Astrocyte (in vitro differentiated cells and primary cell): Measurements from ENCODE around the gene CDHR2. TPM values are rescaled to one million over a fixed set of nuclear protein-coding genes. Genes with fewer than 3 reads are reported as not detected.

ENCODE experiments used
- DNase-seq: peaks from one replicate; pipeline ENCODE4 v3.0.0-alpha.2; 2010; ENCODE audit warnings: low read depth
- FAIRE-seq: peaks from 2 replicates; lab custom pipeline; 2011; peaks lifted over from hg19 to GRCh38; lab: Jason Lieb, UNC
- H2AFZ ChIP-seq: 2 replicates; pipeline ENCODE4 v1.6.0; 2012; ENCODE audit warnings: low read depth, low read length, inconsistent platforms
- H3K27ac ChIP-seq: 2 replicates; pipeline ENCODE4 v1.5.1; 2011; ENCODE audit warnings: low read depth, low read length, inconsistent platforms
- H3K27me3 ChIP-seq: 2 replicates; pipeline ENCODE4 v1.6.0; 2011; ENCODE audit warnings: low read length, inconsistent platforms; ENCODE audit not compliant: insufficient read depth
- H3K36me3 ChIP-seq: 2 replicates; pipeline ENCODE4 v1.5.1; 2011; ENCODE audit warnings: low read length, inconsistent platforms; ENCODE audit not compliant: insufficient read depth
- H3K4me1 ChIP-seq: 2 replicates; pipeline ENCODE4 v1.5.1; 2011; ENCODE audit warnings: low read length, inconsistent platforms; ENCODE audit not compliant: insufficient read depth
- H3K4me2 ChIP-seq: 2 replicates; pipeline ENCODE4 v1.6.0; 2012; ENCODE audit warnings: low read length, inconsistent platforms
- H3K4me3 ChIP-seq: 2 replicates; pipeline ENCODE4 v1.5.1; 2011; ENCODE audit warnings: low read depth, mild to moderate bottlenecking, low read length, inconsistent platforms; ENCODE audit not compliant: insufficient read depth
- H3K79me2 ChIP-seq: 2 replicates; pipeline ENCODE4 v1.6.0; 2012; ENCODE audit warnings: mild to moderate bottlenecking, low read length, inconsistent platforms; ENCODE audit not compliant: insufficient read depth
- H3K9ac ChIP-seq: 2 replicates; pipeline ENCODE4 v1.6.0; 2012; ENCODE audit warnings: mild to moderate bottlenecking, low read length, inconsistent platforms
- H3K9me3 ChIP-seq: 2 replicates; pipeline ENCODE4 v1.5.1; 2012; ENCODE audit warnings: low read depth, mild to moderate bottlenecking, low read length, inconsistent platforms; ENCODE audit not compliant: insufficient read depth
- H4K20me1 ChIP-seq: 2 replicates; pipeline ENCODE4 v1.6.0; 2012; ENCODE audit warnings: low read length, inconsistent platforms; ENCODE audit not compliant: insufficient read depth
- H3K27ac Mint-ChIP-seq: one replicate; pipeline ENCODE4 v1.8.0; 2021; ENCODE audit warnings: mild to moderate bottlenecking, mixed read lengths; ENCODE audit not compliant: unreplicated experiment
- H3K27me3 Mint-ChIP-seq: one replicate; pipeline ENCODE4 v1.8.0; 2021; ENCODE audit warnings: low read depth, mixed read lengths; ENCODE audit not compliant: unreplicated experiment
- H3K36me3 Mint-ChIP-seq: one replicate; pipeline ENCODE4 v1.8.0; 2021; ENCODE audit warnings: low read depth, mixed read lengths; ENCODE audit not compliant: unreplicated experiment
- H3K4me1 Mint-ChIP-seq: one replicate; pipeline ENCODE4 v1.8.0; 2021; ENCODE audit warnings: low read depth, mixed read lengths; ENCODE audit not compliant: unreplicated experiment
- H3K4me3 Mint-ChIP-seq: one replicate; pipeline ENCODE4 v1.8.0; 2021; ENCODE audit warnings: mild to moderate bottlenecking, moderate library complexity, mixed read lengths; ENCODE audit not compliant: unreplicated experiment
- H3K9me3 Mint-ChIP-seq: one replicate; pipeline ENCODE4 v1.8.0; 2021; ENCODE audit warnings: mild to moderate bottlenecking, mixed read lengths; ENCODE audit not compliant: unreplicated experiment
- EZH2 ChIP-seq: IDR thresholded peaks from 2 replicates; pipeline ENCODE4 v1.6.1; 2012; ENCODE audit warnings: mild to moderate bottlenecking, low read length, inconsistent platforms; ENCODE audit not compliant: insufficient read depth
- total RNA-seq: library from RNA; stranded (reverse); gene quantifications from 2 replicates; pipeline ENCODE4 v1.2.1, GENCODE V29; 2021
- TF ChIP-seq, protein P1 (sequence below): IDR thresholded peaks from 2 replicates; pipeline ENCODE4 v1.5.1; 2011; ENCODE audit warnings: low read depth, mild to moderate bottlenecking, inconsistent platforms, low read length, moderate library complexity; ENCODE audit not compliant: insufficient read depth

CDHR2 gene
- total RNA-seq, 1 donor from 2014 or later: 0.43 TPM

DNA sequence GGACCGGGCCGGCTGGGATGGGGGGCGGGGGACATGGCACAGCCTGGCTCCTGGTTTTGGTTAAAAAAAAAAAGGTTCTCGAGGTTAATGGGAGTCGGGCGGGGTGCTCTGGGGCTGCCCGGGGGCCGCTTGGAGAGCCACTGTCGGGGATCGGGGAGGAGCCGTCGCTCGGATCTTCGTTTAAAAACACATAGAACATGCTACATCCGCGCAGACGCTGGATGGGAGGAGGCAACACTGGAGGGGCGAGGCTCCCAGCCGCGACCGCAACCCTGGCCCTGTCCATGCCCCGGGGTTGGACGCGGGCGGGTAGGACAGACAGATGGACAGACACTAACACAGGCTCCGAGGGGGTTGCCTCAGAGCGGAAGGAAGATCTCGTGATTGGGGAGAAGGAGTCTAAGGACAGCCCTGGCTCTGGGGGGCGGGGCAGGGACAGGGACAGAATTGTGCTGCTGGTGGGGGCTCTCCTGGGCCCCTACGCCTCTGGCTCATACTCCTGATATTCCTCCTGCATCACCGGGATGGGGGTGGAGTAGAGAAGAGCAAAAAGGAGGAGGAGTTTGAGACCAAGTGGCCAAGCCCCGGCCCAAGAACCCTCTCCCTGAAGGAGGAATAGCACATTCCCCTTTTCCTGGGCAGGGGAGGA is 71.3 kb downstream of the CDHR2 start:
- peak overlapping the region; percentile 50 for H3K4me3 Mint-ChIP-seq
- H3K4me1 Mint-ChIP-seq: peaks cover 33% of the 10 kb centered on the region
- peaks cover 33% of the 10 kb centered on the region for H3K4me1 ChIP-seq
- H2AFZ ChIP-seq: peak overlapping the region; percentile 27
- peak overlapping the region; percentile 29 for H3K4me3 ChIP-seq
- no peaks in the 10 kb centered on the region for H3K36me3 ChIP-seq
- TF ChIP-seq EZH2: peak; percentile 52
- TF ChIP-seq, protein P1, sequence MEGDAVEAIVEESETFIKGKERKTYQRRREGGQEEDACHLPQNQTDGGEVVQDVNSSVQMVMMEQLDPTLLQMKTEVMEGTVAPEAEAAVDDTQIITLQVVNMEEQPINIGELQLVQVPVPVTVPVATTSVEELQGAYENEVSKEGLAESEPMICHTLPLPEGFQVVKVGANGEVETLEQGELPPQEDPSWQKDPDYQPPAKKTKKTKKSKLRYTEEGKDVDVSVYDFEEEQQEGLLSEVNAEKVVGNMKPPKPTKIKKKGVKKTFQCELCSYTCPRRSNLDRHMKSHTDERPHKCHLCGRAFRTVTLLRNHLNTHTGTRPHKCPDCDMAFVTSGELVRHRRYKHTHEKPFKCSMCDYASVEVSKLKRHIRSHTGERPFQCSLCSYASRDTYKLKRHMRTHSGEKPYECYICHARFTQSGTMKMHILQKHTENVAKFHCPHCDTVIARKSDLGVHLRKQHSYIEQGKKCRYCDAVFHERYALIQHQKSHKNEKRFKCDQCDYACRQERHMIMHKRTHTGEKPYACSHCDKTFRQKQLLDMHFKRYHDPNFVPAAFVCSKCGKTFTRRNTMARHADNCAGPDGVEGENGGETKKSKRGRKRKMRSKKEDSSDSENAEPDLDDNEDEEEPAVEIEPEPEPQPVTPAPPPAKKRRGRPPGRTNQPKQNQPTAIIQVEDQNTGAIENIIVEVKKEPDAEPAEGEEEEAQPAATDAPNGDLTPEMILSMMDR: no peak
- peaks cover 35% of the 10 kb centered on the region for H3K27me3 Mint-ChIP-seq
- H3K9ac ChIP-seq: no peak overlapping the region
- H3K79me2 ChIP-seq: no peaks in the 10 kb centered on the region
- H4K20me1 ChIP-seq: no peaks in the 10 kb centered on the region
- peak overlapping the region; percentile 79 for H3K4me2 ChIP-seq
- no peak overlapping the region for H3K27ac Mint-ChIP-seq
- H3K9me3 ChIP-seq: no peaks in the 10 kb centered on the region
- H3K36me3 Mint-ChIP-seq: no peaks in the 10 kb centered on the region
- H3K9me3 Mint-ChIP-seq: peaks cover 4% of the 10 kb centered on the region
- H3K27me3 ChIP-seq: peaks cover 27% of the 10 kb centered on the region
- DNase-seq (no peak), FAIRE-seq (no peak)
- no peak overlapping the region for H3K27ac ChIP-seq

DNA sequence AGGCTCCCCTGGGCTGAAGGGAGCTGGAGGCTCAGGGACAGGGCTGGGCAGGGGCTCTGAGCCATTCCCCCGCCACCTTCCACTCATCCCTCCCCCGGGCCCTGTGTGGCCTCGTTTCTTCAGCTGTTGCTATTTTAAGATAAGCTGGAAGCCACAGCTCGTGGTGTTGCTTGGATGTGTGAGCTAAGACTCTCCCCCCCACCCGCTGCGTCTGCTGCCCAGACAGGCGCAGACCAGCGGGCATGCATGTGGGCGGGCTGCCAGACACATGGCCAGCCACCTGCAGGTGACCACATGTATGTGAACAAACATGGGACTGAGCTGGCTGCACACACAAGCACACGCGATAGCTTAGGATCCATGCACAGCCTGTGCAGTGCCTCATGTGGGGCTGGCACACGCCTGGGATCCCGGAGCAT is 72.5 kb downstream of the CDHR2 start:
- no peaks in the 10 kb centered on the region for H3K36me3 ChIP-seq
- H3K4me3 ChIP-seq: no peak overlapping the region
- TF ChIP-seq EZH2: no peak
- TF ChIP-seq, protein P1: no peak
- peaks cover 27% of the 10 kb centered on the region for H3K4me1 ChIP-seq
- H3K9me3 ChIP-seq: no peaks in the 10 kb centered on the region
- peaks cover 2% of the 10 kb centered on the region for H3K36me3 Mint-ChIP-seq
- peaks cover 30% of the 10 kb centered on the region for H3K27me3 ChIP-seq
- no peak for FAIRE-seq
- H3K4me3 Mint-ChIP-seq: no peak overlapping the region
- no peak overlapping the region for H2AFZ ChIP-seq
- no peak overlapping the region for H3K4me2 ChIP-seq
- peaks cover 4% of the 10 kb centered on the region for H3K9me3 Mint-ChIP-seq
- peaks cover 25% of the 10 kb centered on the region for H3K4me1 Mint-ChIP-seq
- H3K27ac ChIP-seq: no peak overlapping the region
- peaks cover 42% of the 10 kb centered on the region for H3K27me3 Mint-ChIP-seq
- H3K27ac Mint-ChIP-seq: no peak overlapping the region
- H4K20me1 ChIP-seq: no peaks in the 10 kb centered on the region
- peak; percentile 44 for DNase-seq
- H3K79me2 ChIP-seq: no peaks in the 10 kb centered on the region
- H3K9ac ChIP-seq: no peak overlapping the region

DNA sequence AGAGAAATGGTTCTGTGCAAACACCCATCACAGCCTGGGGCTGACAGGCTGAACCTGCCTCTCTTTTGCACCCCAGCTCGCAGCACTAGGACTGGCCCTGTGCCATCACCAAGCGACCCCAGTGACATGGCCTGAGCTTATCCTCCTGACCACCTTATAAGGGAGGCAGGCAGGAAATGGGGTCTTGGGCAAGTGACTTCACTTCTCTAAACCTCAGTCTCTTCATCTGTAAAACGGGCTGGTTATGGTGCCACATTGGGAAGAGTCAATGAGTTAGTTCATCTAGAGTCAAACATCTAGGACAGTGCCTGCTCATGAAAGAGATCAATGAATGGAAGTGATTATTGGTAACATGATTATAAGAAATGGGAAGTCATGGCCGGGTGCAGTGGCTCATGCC is 75.0 kb downstream of the CDHR2 start:
- no peak for TF ChIP-seq EZH2
- TF ChIP-seq, protein P1: no peak
- H3K9me3 Mint-ChIP-seq: peaks cover 4% of the 10 kb centered on the region
- no peak for FAIRE-seq

More for the DNA sequence above, 75.0 kb downstream of the CDHR2 start:
- H3K4me3 Mint-ChIP-seq: no peak overlapping the region
- Histone ChIP-seq H3K4me2 (no peak overlapping the region), H3K27me3 (peaks cover 34% of the 10 kb centered on the region), H3K9ac (no peak overlapping the region), H3K36me3 (no peaks in the 10 kb centered on the region), H3K4me3 (no peak overlapping the region), H4K20me1 (no peaks in the 10 kb centered on the region), H3K4me1 (peaks cover 22% of the 10 kb centered on the region), H2AFZ (no peak overlapping the region), H3K27ac (no peak overlapping the region), H3K9me3 (no peaks in the 10 kb centered on the region), H3K79me2 (no peaks in the 10 kb centered on the region)
- H3K27me3 Mint-ChIP-seq: peaks cover 52% of the 10 kb centered on the region
- peaks cover 31% of the 10 kb centered on the region for H3K4me1 Mint-ChIP-seq
- no peak for DNase-seq
- no peak overlapping the region for H3K27ac Mint-ChIP-seq
- H3K36me3 Mint-ChIP-seq: peaks cover 4% of the 10 kb centered on the region
